Liver (tissue), 9 donors: ENCODE results near the gene CNGA4. TPM values are rescaled to one million over a fixed set of nuclear protein-coding genes. Genes with fewer than 3 reads are reported as not detected.

Experiments used
- DNase-seq: peaks from one replicate; pipeline ENCODE4 v3.0.0-alpha.2; 2017; ENCODE audit warnings: low spot score
- H3K27ac ChIP-seq, 2 donors: one replicate each; pipeline ENCODE4 v1.7.0; 2013; ENCODE audit warnings: inconsistent platforms in 2 of 2, low read length in 2 of 2, control low read depth in 1 of 2, low read depth in 1 of 2, mild to moderate bottlenecking in 1 of 2
- H3K27me3 ChIP-seq, 4 donors: one replicate each; pipeline versions ENCODE4 v1.6.1 to v1.7.0; 2013; ENCODE audit warnings: low read length in 3 of 4, inconsistent platforms in 1 of 4, mild to moderate bottlenecking in 1 of 4, moderate library complexity in 1 of 4; ENCODE audit not compliant: control insufficient read depth in 4 of 4, insufficient read depth in 4 of 4
- H3K36me3 ChIP-seq, 4 donors: one replicate each; pipeline versions ENCODE4 v1.6.1 to v1.7.0; 2013; ENCODE audit warnings: low read length in 3 of 4, mild to moderate bottlenecking in 3 of 4, low read depth in 1 of 4, moderate library complexity in 1 of 4; ENCODE audit not compliant: control insufficient read depth in 4 of 4, insufficient read depth in 3 of 4
- H3K4me1 ChIP-seq, 4 donors: one replicate each; pipeline versions ENCODE4 v1.6.1 to v1.7.0; 2013; ENCODE audit warnings: low read length in 3 of 4, mild to moderate bottlenecking in 3 of 4, moderate library complexity in 1 of 4; ENCODE audit not compliant: control insufficient read depth in 4 of 4, insufficient read depth in 4 of 4
- H3K4me3 ChIP-seq, 3 donors: one replicate each; pipeline versions ENCODE4 v1.6.1 to v1.7.0; 2013; ENCODE audit warnings: low read length in 3 of 3, control low read depth in 1 of 3, low read depth in 1 of 3, mild to moderate bottlenecking in 1 of 3
- H3K9ac ChIP-seq, 2 donors: one replicate each; pipeline ENCODE4 v1.7.0; 2013; ENCODE audit warnings: low read length in 2 of 2, mild to moderate bottlenecking in 2 of 2, moderate library complexity in 2 of 2, control low read depth in 1 of 2, low read depth in 1 of 2
- H3K9me3 ChIP-seq, 4 donors: one replicate each; pipeline versions ENCODE4 v1.6.1 to v1.7.0; 2013; ENCODE audit warnings: low read length in 3 of 4; ENCODE audit not compliant: control insufficient read depth in 4 of 4
- ATF3 ChIP-seq: IDR thresholded peaks from 2 replicates; pipeline ENCODE4 v1.6.1; 2016; ENCODE audit warnings: antibody characterized with exemption
- CTCF ChIP-seq: fragments of 150-350 bp; IDR thresholded peaks from 2 replicates; pipeline ENCODE4 v1.5.1; 2017; ENCODE audit warnings: improper control_type of control experiment, low read depth, low read length; ENCODE audit not compliant: missing input control
- EGR1 ChIP-seq, 2 donors: IDR thresholded peaks; 2 replicates each; pipeline ENCODE4 v1.6.1; 2016 to 2018; ENCODE audit warnings: antibody characterized with exemption in 2 of 2, low read depth in 2 of 2
- FOXA1 ChIP-seq: IDR thresholded peaks from 2 replicates; pipeline ENCODE4 v1.6.1; 2016; ENCODE audit warnings: antibody characterized with exemption
- FOXA2 ChIP-seq: IDR thresholded peaks from 2 replicates; pipeline ENCODE4 v1.6.1; 2016; ENCODE audit warnings: antibody characterized with exemption
- GABPA ChIP-seq, 2 donors: IDR thresholded peaks in 1 of 2; conservative IDR thresholded peaks in 1 of 2; 2 replicates each; pipeline ENCODE4 v1.6.1; 2016; ENCODE audit warnings: antibody characterized with exemption in 2 of 2, mild to moderate bottlenecking in 1 of 2, moderate library complexity in 1 of 2
- HNF4A ChIP-seq, 2 donors: conservative IDR thresholded peaks; 2 replicates each; pipeline ENCODE4 v1.6.1; 2016; ENCODE audit warnings: antibody characterized with exemption in 2 of 2, mild to moderate bottlenecking in 2 of 2
- HNF4G ChIP-seq: IDR thresholded peaks from 2 replicates; pipeline ENCODE4 v1.6.1; 2016; ENCODE audit warnings: antibody characterized with exemption
- JUND ChIP-seq, 2 donors: IDR thresholded peaks; 2 replicates each; pipeline ENCODE4 v1.6.1; 2016; ENCODE audit warnings: antibody characterized with exemption in 2 of 2
- MAX ChIP-seq: IDR thresholded peaks from 2 replicates; pipeline ENCODE4 v1.6.1; 2016; ENCODE audit warnings: antibody characterized with exemption
- NR2F2 ChIP-seq: IDR thresholded peaks from 2 replicates; pipeline ENCODE4 v1.6.1; 2016; ENCODE audit warnings: antibody characterized with exemption
- RAD21 ChIP-seq, 2 donors: IDR thresholded peaks; 2 replicates each; pipeline ENCODE4 v1.6.1; 2016; ENCODE audit warnings: antibody characterized with exemption in 2 of 2, mild to moderate bottlenecking in 2 of 2
- REST ChIP-seq: IDR thresholded peaks from 2 replicates; pipeline ENCODE4 v1.6.1; 2016; ENCODE audit warnings: antibody characterized with exemption, mild to moderate bottlenecking
- RXRA ChIP-seq, 2 donors: IDR thresholded peaks; 2 replicates each; pipeline ENCODE4 v1.6.1; 2017 to 2018; ENCODE audit warnings: antibody characterized with exemption in 2 of 2, mild to moderate bottlenecking in 1 of 2
- SP1 ChIP-seq: IDR thresholded peaks from 2 replicates; pipeline ENCODE4 v1.6.1; 2018; ENCODE audit warnings: antibody characterized with exemption, mild to moderate bottlenecking
- TAF1 ChIP-seq: conservative IDR thresholded peaks from 2 replicates; pipeline ENCODE4 v1.6.1; 2016; ENCODE audit warnings: antibody characterized with exemption, mild to moderate bottlenecking
- YY1 ChIP-seq: IDR thresholded peaks from 2 replicates; pipeline ENCODE4 v1.6.1; 2016; ENCODE audit warnings: antibody characterized with exemption, mild to moderate bottlenecking
- ZBTB33 ChIP-seq: IDR thresholded peaks from 2 replicates; pipeline ENCODE4 v1.6.1; 2016; ENCODE audit warnings: antibody characterized with exemption
- WGBS: extraction: QIAGEN DNeasy Blood & Tissue Kit; methylation state at CpG from one replicate; pipeline ENCODE4 v1.1.7; 2013; 5-methylcytosine and 5-hydroxymethylcytosine counted together
- polyA plus RNA-seq, 2 donors: library from polyadenylated mRNA; stranded (reverse) in 1 of 2; unstranded in 1 of 2; fragments of 200-250 nt in 1 of 2; fragments of >200 nt in 1 of 2; fragmentation: Nextera tagmentation in 1 of 2; extraction: Ambion mirVana in 1 of 2; gene quantifications; one replicate each; pipeline versions ENCODE4 v1.2.1 to v1.2.3, GENCODE V29; 2013 to 2015
- total RNA-seq, 2 donors: library from RNA; depleted of rRNA; stranded (reverse); fragments of >200 nt; gene quantifications; one replicate each; pipeline ENCODE4 v1.2.3, GENCODE V29; 2014
- donor health status: healthy.
- donor health status: healthy.
- donor health status: healthy.
- donor health status: healthy.
- donor health status: healthy.

CNGA4 gene
- total and polyA plus RNA-seq, 4 donors, result 0.09 TPM; not detected in 3

GRCh38 chr11:6202041-6202440 is 36.8 kb upstream of the CNGA4 start:
- Histone ChIP-seq H3K4me1 (no peaks in the 10 kb centered on the region), H3K9ac (no peak overlapping the region), H3K4me3 (no peak overlapping the region), H3K36me3 (peaks cover 2 to 30% (median 16%) of the 10 kb centered on the region in 4 donors), H3K27ac (no peak overlapping the region), H3K9me3 (no peaks in the 10 kb centered on the region), H3K27me3 (no peaks in the 10 kb centered on the region)
- no peak for TF ChIP-seq TAF1
- no peak for TF ChIP-seq MAX
- TF ChIP-seq EGR1 (IDR thresholded peaks at IDR 0.05; ENCODE audit: low read depth in 2 of 2), result no peak
- TF ChIP-seq FOXA1, result no peak
- no peak for TF ChIP-seq HNF4G
- no peak for TF ChIP-seq FOXA2
- no peak for TF ChIP-seq ZBTB33
- no peak for TF ChIP-seq REST
- no peak for TF ChIP-seq YY1
- no peak for TF ChIP-seq RXRA (IDR thresholded peaks at IDR 0.05)
- TF ChIP-seq CTCF, result no peak
- no peak for TF ChIP-seq NR2F2
- no peak for TF ChIP-seq ATF3
- TF ChIP-seq JUND (IDR thresholded peaks at IDR 0.05), result no peak
- no peak for TF ChIP-seq GABPA (IDR thresholded peaks at IDR 0.05 in 1 of 2, conservative IDR thresholded peaks at IDR 0.05 in 1 of 2)
- TF ChIP-seq SP1, result no peak
- no peak for DNase-seq
- 87% methylated on average over 1 of the region's 1 CpG for WGBS

GRCh38 chr11:6203327-6203726 is 35.6 kb upstream of the CNGA4 start:
- no peak for DNase-seq
- 72% methylated on average over 3 of the region's 3 CpGs for WGBS
- Histone ChIP-seq H3K9me3 (no peaks in the 10 kb centered on the region), H3K27ac (no peak overlapping the region), H3K9ac (no peak overlapping the region), H3K27me3 (no peaks in the 10 kb centered on the region), H3K36me3 (peaks cover 2 to 39% (median 21%) of the 10 kb centered on the region in 4 donors), H3K4me3 (no peak overlapping the region), H3K4me1 (no peaks in the 10 kb centered on the region)
- no peak for TF ChIP-seq FOXA2
- TF ChIP-seq YY1, result no peak
- no peak for TF ChIP-seq TAF1
- no peak for TF ChIP-seq CTCF
- no peak for TF ChIP-seq JUND (IDR thresholded peaks at IDR 0.05)
- no peak for TF ChIP-seq ZBTB33
- TF ChIP-seq MAX, result no peak
- TF ChIP-seq RAD21 (IDR thresholded peaks at IDR 0.05), result no peak
- no peak for TF ChIP-seq RXRA (IDR thresholded peaks at IDR 0.05)
- no peak for TF ChIP-seq HNF4A (conservative IDR thresholded peaks at IDR 0.05)
- TF ChIP-seq SP1, result no peak
